GM18507 (cell line): ENCODE measurements around the gene FGF12.

Source experiments
- DNase-seq: peaks from one replicate; pipeline ENCODE4 v3.0.0; 2011; ENCODE audit warnings: low read depth; ENCODE audit not compliant: insufficient read length; ENCODE audit errors: extremely low spot score
- FAIRE-seq: peaks from 2 replicates; lab custom pipeline; 2011; peaks lifted over from hg19 to GRCh38; lab: Jason Lieb, UNC

Gene FGF12

DNA sequence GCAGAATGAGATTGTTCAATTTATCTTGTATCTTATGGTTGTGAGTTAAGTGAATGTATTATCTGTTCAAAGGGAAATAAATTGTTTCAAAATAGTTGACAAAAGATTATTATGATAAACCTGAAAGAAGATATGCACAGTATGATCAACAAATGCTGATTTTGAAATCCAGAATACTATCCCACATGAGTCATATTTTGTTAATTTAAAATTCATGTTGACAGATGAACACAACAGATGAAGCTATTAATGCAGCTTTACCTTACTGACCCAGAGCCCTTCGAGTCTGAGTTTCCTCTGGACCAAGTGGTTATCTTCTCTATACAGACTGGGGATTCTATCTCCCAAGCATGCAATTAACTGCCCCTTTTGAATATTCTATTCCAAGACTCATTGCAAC is 482.8 kb downstream of the FGF12 start:
- no peak for FAIRE-seq
- no peak for DNase-seq

DNA sequence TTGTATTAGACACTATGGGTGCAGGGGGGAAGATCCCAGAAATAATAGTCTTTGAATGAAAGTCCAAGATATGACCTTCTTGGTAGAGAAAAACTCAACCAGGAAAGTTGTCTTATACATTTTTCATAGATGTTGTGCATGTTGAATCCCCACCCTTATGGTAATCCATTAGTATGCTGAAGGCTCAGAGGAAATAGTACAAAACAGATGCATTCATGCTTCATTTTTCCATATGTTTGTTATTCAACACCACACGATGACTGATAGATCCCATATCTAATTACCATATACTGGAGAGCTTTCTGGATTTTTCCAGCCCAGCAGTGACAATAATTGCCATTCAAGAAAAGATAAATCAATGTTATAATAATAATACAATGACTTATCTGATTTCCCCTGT is 487.4 kb downstream of the FGF12 start:
- no peak for DNase-seq
- FAIRE-seq: no peak

DNA sequence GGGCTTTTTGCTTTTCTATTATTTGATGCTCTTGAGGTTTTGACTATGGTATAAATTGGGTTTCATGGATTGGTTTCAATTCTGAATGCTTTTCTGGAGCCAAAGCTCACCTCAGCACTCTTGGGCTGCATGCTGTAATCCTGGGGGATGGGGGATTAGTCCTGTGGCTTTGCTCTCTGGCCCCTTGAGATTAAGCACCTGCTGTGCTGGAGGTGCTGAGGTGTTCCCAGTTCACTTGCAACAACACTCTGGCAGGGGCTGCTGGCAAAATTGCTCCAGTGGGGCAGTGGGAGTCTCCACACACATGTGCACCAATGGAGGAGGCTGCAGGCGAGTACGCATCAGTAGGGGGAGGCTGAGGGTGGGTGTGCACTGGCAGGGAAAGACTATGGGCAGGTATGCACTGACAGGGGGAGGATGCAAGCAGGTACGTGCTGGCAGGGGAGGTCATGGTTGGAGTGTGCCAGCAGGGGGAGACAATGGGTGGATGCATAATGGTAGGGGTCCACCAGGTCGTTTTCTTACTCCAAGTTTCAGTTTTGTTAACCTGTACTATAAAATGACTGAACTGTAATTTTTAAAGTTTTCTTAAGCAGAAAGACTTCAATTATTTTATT is 489.2 kb downstream of the FGF12 start:
- no peak for FAIRE-seq

DNA sequence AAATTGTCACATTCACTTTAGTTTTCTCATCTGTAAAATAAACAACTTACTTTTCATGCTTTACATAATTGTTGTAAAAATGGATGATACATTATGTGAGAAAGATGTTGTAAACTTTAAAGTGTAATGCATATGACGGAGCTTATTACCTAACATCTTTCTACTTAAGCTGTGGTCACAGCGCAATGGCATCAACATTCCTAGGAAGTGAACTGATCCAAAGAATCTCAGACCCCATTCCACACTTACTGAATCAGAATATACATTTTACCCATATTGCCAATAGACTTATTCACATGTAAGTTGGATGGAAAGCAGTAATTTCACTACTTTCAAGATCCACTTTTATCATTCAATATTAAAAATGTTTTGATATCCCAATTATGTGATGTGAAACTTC is 497.5 kb downstream of the FGF12 start:
- no peak for DNase-seq
- FAIRE-seq: no peak

More for the DNA sequence above, 489.2 kb downstream of the FGF12 start:
- no peak for DNase-seq

DNA sequence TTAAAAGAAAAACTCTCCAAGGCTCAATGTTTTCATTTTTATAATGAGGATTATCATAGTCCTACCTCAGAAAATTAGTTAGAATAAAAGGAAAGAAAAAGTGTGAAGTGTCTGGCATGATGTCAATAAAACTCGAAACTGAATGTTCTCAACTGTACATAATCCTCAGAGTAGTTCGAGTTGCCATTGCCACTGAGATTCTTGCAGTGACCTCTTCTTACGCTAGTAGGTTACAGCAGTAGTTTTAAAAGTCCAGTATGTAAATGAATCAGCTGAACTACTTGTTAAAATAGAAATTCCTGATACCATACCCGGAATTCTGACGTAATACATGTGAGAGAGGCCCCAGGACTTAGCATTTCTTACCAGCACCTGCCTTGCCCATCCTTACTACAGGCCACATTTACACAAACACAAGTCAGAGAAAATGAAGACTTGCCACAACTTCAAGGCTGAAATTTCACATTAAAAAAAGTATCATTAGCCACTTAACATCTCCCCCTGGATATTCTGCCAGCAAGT is 502.6 kb downstream of the FGF12 start:
- no peak for FAIRE-seq

DNA sequence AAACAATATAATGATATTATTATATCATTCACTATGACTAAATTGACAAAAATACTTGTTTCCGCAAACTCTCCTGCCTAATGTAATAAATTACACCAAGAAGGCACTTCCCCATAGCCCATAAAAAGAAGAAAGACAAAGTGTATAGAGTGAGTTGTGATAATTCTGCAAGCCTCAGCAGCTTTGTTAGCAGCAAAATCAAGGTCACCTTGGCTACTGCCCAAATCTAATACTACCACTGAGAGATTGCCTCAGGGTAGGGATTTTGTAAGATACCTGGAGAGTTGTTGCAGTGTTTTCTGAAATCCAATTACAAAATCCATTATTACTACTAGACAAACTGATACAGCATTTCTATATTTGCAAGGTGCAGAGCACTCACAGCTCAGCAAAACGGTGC is 503.5 kb downstream of the FGF12 start:
- no peak for FAIRE-seq

More for the DNA sequence above, 502.6 kb downstream of the FGF12 start:
- no peak for DNase-seq

DNA sequence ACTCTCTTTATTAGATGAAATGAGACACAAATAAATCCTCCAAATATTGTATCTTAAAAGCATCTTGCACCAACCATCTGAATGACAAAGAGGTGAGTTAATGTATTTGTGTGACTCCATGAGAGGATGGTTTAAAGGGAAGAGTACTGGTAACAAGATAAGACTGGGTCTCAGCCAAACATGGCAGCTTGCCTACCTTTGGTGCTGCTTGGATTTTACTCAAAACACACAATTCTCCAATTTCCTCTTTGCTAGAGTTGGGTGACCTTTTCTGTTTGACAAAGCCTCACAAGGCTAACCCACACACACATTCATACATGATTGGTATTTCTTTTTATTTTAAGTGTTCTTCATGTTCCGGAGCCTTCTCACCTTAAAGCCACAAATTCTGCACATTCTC is 506.4 kb downstream of the FGF12 start:
- FAIRE-seq: no peak

More for the DNA sequence above, 503.5 kb downstream of the FGF12 start:
- DNase-seq: no peak

DNA sequence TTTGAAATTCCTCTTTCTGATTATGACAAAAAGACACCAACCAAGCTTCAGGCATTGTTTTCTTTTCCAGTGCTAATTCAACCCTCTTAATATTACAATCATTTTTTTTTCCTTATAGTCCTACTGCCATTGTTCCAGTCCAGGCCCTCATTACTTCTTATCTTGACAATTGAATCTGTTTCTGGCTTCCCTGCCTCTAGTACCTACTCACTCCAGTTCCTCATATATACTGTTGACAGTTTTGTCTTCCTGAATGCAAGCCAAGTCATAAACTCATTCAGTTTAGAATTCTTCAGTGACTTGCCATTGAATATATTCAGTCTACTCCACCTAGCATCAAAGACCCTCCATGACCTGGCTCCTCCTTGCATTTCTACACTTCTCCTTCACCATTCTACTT is 507.4 kb downstream of the FGF12 start:
- no peak for FAIRE-seq
- no peak for DNase-seq

More for the DNA sequence above, 506.4 kb downstream of the FGF12 start:
- no peak for DNase-seq

DNA sequence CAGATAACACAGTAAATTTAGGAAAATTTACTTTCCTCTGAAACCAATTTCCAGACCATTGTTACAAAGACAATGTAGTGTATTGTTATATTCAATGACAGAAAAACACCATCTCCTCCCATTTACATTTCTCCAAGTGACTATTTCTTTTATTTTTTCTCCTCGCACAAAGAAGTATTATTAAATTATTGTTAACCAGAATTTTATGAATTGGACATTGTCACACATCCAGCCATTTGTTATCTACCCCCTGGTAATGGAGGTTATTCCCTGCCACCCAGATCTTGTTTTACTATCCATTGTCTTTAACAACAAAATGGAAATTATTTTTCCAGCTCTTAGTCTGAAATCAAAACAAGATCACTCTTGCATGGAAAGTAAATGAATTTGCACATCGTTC is 511.3 kb downstream of the FGF12 start:
- DNase-seq: no peak
- FAIRE-seq: no peak

DNA sequence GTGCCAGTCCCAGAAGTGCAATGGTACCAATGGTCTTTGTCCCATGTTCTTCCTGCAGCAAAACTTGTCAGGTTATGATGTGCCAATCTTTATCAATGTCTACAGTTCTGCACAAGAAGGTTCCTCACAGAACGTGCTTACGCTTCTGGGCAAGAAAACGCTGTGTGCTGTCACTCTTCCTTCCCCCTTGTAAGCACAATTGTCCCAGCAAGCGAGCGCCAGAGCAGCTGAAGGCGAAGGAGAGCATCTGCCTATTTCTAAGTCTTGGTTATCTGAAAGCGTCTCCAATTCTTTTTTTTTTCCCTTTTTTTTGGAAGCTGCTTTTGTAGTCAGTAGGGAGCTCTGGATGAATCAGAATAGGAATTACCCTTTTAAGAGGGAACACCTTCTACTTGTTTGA is 514.4 kb downstream of the FGF12 start:
- FAIRE-seq (no peak), DNase-seq (no peak)

DNA sequence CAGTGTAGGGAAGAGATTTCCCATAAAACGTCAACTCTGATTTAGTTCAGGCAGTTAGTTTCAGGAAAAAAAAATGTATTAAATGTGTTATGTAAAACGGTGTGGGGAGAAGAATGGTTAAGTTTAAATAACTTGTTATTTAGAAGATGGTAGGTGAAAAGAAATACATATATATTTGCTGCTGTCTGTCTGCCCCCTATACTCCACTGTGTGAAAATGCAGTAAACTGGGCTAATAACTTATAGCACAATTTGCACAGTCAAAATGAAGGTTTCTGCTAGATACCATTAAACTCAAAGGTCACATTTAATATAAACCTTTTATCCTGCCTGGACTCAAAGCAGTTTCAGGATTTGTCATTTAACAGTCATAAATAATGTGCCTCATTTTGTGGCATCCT is 515.0 kb downstream of the FGF12 start:
- DNase-seq: no peak
- no peak for FAIRE-seq

DNA sequence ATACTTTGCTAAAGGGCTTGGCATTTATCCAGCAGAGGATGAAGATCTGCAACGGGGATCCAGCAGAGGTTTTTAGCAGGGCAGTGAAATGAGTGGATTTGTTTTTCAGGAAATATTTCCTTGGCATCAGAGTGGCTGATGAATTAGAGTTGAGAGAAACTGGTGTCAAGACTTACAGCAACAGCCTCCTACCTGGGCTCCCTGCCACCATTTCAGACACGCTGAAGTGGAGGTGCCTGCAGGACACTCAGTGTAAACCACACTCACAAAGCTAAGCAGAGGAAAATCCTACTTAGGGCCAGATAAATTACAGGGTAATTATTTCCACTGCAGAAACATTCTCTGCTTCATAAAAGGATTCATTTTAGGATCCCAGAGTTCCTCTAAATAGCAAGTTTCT is 519.7 kb downstream of the FGF12 start:
- FAIRE-seq (no peak), DNase-seq (no peak)

DNA sequence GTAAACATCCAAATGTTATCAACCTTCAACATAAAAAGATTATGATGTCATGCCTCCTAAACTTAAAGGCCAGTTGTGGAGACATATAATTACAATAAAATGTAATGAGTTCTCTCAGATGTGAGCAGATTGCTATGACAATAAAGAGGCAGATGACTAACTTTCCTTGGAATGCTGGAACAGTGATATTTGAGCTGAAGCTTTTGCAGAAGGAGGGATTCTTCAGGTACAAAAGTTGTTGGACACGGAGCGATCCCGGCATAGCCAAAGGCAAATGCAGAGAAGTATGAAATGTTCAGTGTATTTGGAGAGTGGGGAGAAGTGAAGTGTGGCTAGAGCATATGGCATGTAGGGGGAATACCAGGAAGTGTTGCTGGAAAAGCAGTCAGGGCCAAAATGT is 520.1 kb downstream of the FGF12 start:
- DNase-seq (no peak), FAIRE-seq (no peak)

DNA sequence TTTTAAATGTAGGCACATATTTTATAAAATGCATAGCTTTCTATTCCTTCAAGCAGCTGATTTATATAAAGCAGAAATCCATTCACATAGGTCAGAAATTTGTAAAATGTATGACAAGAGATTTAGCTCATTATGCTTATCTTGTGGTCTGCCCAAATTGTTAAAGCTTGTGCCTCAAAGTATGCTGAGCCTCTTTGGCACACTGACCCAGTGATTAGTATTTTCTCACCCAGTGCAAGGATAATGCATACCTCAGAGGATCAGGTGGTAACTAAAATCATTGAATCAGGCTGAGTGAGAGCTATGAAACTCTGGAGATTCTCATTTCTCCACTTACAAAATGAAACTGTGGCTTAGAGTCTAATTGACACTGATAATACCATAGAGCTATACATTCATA is 533.3 kb downstream of the FGF12 start:
- FAIRE-seq (no peak), DNase-seq (no peak)

DNA sequence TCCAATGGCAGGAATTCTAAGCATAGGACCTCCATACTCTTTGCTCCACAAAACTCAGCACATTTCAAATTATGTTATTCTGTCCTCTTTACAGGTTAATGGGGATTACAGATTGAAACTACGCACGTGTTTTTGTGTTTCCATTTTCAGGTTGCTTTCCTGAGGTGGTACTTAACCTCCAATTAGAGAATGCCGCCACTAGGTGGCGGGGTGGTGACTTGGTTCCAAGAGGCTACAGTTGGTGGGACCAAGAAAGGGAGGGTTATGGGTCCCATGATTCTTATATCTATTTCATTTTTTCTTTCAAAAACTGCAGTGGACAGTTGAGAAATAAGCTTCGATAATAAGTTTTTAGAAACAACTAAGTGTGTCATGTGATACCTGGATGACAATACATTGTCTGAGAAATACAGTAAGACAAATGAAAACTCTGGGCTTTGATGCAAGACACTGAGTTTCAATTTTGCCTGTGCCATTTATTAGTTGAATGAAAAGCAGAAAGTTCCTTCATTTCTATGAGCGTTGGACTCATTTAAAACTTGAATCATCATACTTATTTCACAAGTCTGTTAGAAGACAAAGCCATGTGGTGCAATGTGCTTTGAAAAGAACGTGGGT is 539.0 kb downstream of the FGF12 start:
- peak; percentile 83 for FAIRE-seq

DNA sequence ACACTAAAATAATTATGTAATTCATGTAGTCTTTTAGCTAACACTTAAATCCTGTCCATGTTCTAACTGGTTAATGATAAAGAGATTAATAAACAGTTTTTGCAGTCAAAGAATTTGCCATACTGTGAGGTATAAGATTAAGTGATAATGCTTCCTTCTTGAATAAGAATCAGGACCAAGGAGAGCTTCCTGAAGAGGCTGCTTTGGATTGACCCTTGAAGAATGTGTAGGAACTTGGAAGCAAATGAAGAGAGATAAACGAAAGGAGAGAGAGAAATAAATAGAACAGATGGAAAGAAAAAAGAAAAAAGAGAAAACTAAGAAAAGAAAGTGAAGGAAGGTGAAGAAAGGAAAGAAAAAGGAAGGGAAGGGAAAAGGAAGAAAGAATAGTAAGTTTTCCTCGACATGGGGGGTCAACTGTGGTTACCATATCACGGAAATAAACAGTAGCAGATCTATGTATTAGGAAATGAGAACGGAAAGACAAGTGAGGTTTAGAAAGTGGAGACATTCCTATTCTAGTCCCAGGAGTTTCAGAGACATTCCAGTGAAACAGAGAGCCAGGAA is 539.8 kb downstream of the FGF12 start:
- FAIRE-seq (no peak), DNase-seq (no peak)

More for the DNA sequence above, 539.0 kb downstream of the FGF12 start:
- peak; percentile 26 for DNase-seq

DNA sequence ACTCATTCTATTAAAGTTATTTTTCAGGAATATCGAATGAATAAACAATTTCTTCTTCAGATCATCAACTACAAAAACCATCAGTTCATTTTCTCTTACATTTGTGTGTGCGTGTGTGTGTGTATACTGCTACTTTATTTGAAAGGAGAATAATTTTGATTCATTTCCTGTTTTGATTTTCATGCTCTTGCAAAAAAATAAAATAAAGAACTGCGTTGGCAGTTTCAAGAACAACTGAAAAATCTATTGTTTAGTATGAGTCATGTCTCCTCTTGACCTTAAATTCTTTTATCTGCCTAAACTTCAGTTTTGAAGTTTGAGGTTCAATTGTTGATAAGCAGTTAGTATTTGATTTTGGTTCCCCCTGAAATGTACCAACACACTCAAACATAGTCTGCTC is 540.8 kb downstream of the FGF12 start:
- no peak for FAIRE-seq
- no peak for DNase-seq

DNA sequence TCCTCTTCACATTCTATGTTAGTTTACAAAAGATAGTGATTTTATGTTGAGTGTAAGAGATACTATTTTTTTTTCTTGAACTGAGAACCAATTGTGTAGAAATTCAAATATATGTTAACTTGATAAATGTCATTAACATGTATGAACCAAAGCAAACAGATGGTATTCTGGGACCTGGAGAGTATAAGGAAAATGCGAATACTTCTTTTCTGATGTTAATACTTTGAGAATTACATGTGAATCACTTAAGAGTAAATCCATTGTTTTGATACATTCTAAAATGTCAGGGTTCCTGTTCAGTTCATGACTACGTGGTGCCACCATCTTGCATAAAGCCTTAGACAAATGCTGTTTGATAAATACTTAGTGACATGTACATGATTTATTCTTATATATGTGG is 541.3 kb downstream of the FGF12 start:
- DNase-seq: no peak
- no peak for FAIRE-seq

DNA sequence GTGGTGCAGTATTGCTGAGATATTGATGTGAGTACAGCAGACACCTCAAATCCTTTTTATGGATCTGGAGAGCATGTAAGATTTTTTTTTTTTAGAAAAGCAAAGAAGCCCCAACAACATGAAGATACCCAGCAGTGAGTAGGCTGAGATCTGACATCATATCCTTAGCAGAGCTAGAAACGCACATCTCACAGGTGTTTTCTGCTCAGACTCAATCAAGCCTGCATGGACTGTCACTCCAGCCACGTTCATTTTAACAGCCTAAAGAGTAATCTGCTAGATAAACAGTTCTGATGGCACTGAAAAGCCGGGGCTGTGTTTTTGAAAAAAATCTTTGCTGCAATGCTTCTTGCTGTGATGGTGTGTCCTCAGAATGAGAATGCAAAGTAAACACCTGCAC is 544.2 kb downstream of the FGF12 start:
- DNase-seq: no peak
- no peak for FAIRE-seq

DNA sequence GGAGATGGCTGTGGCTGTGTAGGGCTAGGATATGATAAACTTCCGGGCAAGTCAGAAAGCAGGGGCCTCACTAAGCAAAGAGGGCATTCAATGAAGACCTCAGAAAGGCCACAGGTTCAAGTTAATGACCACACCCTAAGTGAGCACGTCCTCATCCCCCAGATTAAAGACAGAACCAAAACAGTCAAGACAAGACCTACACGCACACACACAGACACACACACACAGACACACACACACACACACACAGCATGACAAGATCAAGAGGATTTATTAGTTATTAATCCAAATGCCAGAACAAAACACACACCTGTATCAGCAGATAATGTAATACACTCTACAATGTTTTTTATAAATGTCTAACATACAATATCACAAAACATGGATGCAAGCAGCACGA is 546.2 kb downstream of the FGF12 start:
- FAIRE-seq (no peak), DNase-seq (no peak)

DNA sequence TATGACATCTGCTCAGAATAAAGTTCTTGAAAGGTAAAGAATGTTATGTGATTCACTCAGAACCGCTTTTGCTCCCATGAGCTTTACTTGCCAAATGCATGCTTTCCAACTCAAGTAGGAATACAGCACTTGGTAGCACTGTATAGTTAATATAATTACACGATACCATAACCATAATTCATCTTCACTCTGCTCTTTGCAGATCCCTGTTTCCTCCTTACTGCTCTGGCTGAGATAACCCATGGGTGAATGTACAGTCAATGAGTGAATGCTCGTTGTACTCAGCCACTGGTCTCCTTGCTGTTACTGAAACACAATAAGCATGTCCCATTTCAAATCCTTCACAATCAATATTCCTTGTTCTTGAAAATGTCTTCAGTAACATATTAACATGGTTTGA is 550.0 kb downstream of the FGF12 start:
- no peak for FAIRE-seq
- DNase-seq: no peak
